IMR-90 (cell line): ENCODE results near the gene RBFOX2. TPM values are rescaled to one million over a fixed set of nuclear protein-coding genes. Genes with fewer than 3 reads are reported as not detected.

ENCODE experiments used
- ATAC-seq: fragments of 200-7000 bp; cut with Tn5 transposase; 2 replicates; pipeline ENCODE4 v1.9.1; 2020; ENCODE audit warnings: low read depth, mild to moderate bottlenecking, moderate library complexity
- BruUV-seq: library from RNA; stranded (reverse); fragments of 400-500 nt; replicated peaks from 2 replicates; lab custom pipeline; 2021; lab: Mats Ljungman, UMichigan
- CTCF ChIA-PET: fragments of 300-600 bp; formaldehyde crosslinking; extraction: SDS; loops from one replicate; lab custom pipeline; 2021; ENCODE audit warnings: antibody characterized with exemption; lab: Yijun Ruan, JAX
- POLR2A ChIA-PET: fragments of 300-600 bp; sonication (Branson Sonifier 250); formaldehyde crosslinking; loops from one replicate; lab custom pipeline; 2022; ENCODE audit warnings: antibody characterized with exemption; ENCODE audit not compliant: unreplicated experiment; lab: Charles Lee
- DNase-seq: peaks from one replicate; pipeline ENCODE4 v3.0.0; 2013
- H2AFZ ChIP-seq: replicated peaks from 2 replicates; pipeline ENCODE3; 2013; ENCODE audit warnings: low read length, mild to moderate bottlenecking; ENCODE audit not compliant: poor library complexity
- H2AK5ac ChIP-seq: 2 replicates; pipeline ENCODE4 v1.6.1; 2013; ENCODE audit warnings: low read depth, low read length, inconsistent platforms
- H2AK9ac ChIP-seq: replicated peaks from 2 replicates; pipeline ENCODE3; 2013; ENCODE audit warnings: mild to moderate bottlenecking, low read depth, low read length, moderate library complexity; ENCODE audit not compliant: poor library complexity
- H2BK120ac ChIP-seq: 2 replicates; pipeline ENCODE4 v1.6.1; 2013; ENCODE audit warnings: low read depth, low read length, inconsistent platforms
- H2BK15ac ChIP-seq: 3 replicates; pipeline ENCODE4 v1.6.1; 2013; ENCODE audit warnings: low read depth, low read length, inconsistent platforms
- H2BK20ac ChIP-seq: 2 replicates; pipeline ENCODE4 v1.6.1; 2013; ENCODE audit warnings: low read depth, mild to moderate bottlenecking, inconsistent platforms, low read length, moderate library complexity
- H2BK5ac ChIP-seq: 2 replicates; pipeline ENCODE4 v1.6.1; 2013; ENCODE audit warnings: mild to moderate bottlenecking, low read depth, low read length, inconsistent platforms; ENCODE audit not compliant: poor library complexity, severe bottlenecking
- H3K14ac ChIP-seq: replicated peaks from 2 replicates; pipeline ENCODE4 v1.6.1; 2013; ENCODE audit warnings: low read depth, low read length, inconsistent platforms
- H3K18ac ChIP-seq: 2 replicates; pipeline ENCODE4 v1.6.1; 2013; ENCODE audit warnings: low read depth, low read length, control low read depth
- H3K23ac ChIP-seq: 2 replicates; pipeline ENCODE4 v1.6.1; 2013; ENCODE audit warnings: low read depth, low read length, inconsistent platforms
- H3K27ac ChIP-seq: 2 replicates; pipeline ENCODE4 v1.5.1; 2013; ENCODE audit warnings: mild to moderate bottlenecking, control low read depth, low read length; ENCODE audit not compliant: insufficient read depth
- H3K27me3 ChIP-seq: 2 replicates; pipeline ENCODE4 v1.6.1; 2013; ENCODE audit warnings: low read length; ENCODE audit not compliant: control insufficient read depth, insufficient read depth
- H3K36me3 ChIP-seq: 2 replicates; pipeline ENCODE4 v1.6.1; 2013; ENCODE audit warnings: low read length, mixed read lengths; ENCODE audit not compliant: control insufficient read depth, insufficient read depth
- H3K4ac ChIP-seq: 2 replicates; pipeline ENCODE4 v1.6.1; 2013; ENCODE audit warnings: low read depth, low read length, inconsistent platforms
- H3K4me1 ChIP-seq: 2 replicates; pipeline ENCODE4 v1.6.1; 2013; ENCODE audit warnings: low read length, mixed read lengths; ENCODE audit not compliant: control insufficient read depth, insufficient read depth
- H3K4me2 ChIP-seq: 2 replicates; pipeline ENCODE4 v1.6.1; 2013; ENCODE audit warnings: low read depth, mild to moderate bottlenecking, control low read depth, low read length, moderate library complexity
- H3K4me3 ChIP-seq: 2 replicates; pipeline ENCODE4 v1.5.1; 2013; ENCODE audit warnings: low read depth, mild to moderate bottlenecking, control low read depth, low read length, moderate library complexity; ENCODE audit not compliant: insufficient read depth
- H3K56ac ChIP-seq: 2 replicates; pipeline ENCODE4 v1.6.1; 2013; ENCODE audit warnings: low read length, inconsistent platforms; ENCODE audit not compliant: insufficient read depth; ENCODE audit errors: extremely low read depth
- H3K79me1 ChIP-seq, 2 experiments: 2 replicates each; pipeline ENCODE4 v1.6.1; 2013; ENCODE audit warnings: low read length in 2 of 2, inconsistent platforms in 1 of 2, low read depth in 1 of 2
- H3K9ac ChIP-seq: 2 replicates; pipeline ENCODE4 v1.6.1; 2013; ENCODE audit warnings: low read depth, low read length, control low read depth
- H3K9me1 ChIP-seq: 2 replicates; pipeline ENCODE4 v1.6.1; 2013; ENCODE audit warnings: low read length, inconsistent platforms; ENCODE audit not compliant: insufficient read depth
- H3K9me3 ChIP-seq: 2 replicates; pipeline ENCODE4 v1.6.1; 2013; ENCODE audit warnings: low read length; ENCODE audit not compliant: control insufficient read depth, insufficient read depth
- H4K20me1 ChIP-seq: 2 replicates; pipeline ENCODE4 v1.6.1; 2013; ENCODE audit warnings: low read length, inconsistent platforms; ENCODE audit not compliant: insufficient read depth
- H4K5ac ChIP-seq: 2 replicates; pipeline ENCODE4 v1.6.1; 2013; ENCODE audit warnings: mild to moderate bottlenecking, low read depth, low read length, control low read depth
- H4K8ac ChIP-seq, 2 experiments: 2 replicates each; pipeline ENCODE4 v1.6.1; 2013; ENCODE audit warnings: low read depth in 2 of 2, low read length in 2 of 2, control low read depth in 1 of 2, inconsistent platforms in 1 of 2
- H4K91ac ChIP-seq: 2 replicates; pipeline ENCODE4 v1.6.1; 2013; ENCODE audit warnings: low read depth, low read length, inconsistent platforms; ENCODE audit not compliant: insufficient read depth
- CHD1 ChIP-seq: IDR thresholded peaks from 2 replicates; pipeline ENCODE4 v1.6.1; 2012; ENCODE audit warnings: low read depth, low read length, improper control_type of control experiment
- ELK1 ChIP-seq: fragments of 150-350 bp; IDR thresholded peaks from 2 replicates; pipeline ENCODE4 v1.6.1; 2016; ENCODE audit warnings: low read depth, mild to moderate bottlenecking, low read length, moderate library complexity, borderline replicate concordance
- FOS ChIP-seq: fragments of 150-350 bp; IDR thresholded peaks from 2 replicates; pipeline ENCODE4 v1.6.1; 2016; ENCODE audit warnings: low read depth, low read length
- MAFK ChIP-seq: IDR thresholded peaks from 2 replicates; pipeline ENCODE4 v1.6.1; 2012; ENCODE audit warnings: low read depth, low read length, improper control_type of control experiment
- MAZ ChIP-seq: IDR thresholded peaks from 2 replicates; pipeline ENCODE4 v1.6.1; 2012; ENCODE audit warnings: low read depth, mild to moderate bottlenecking, low read length, improper control_type of control experiment, moderate library complexity, borderline replicate concordance
- MXI1 ChIP-seq: IDR thresholded peaks from 2 replicates; pipeline ENCODE4 v1.6.1; 2012; ENCODE audit warnings: low read depth, mild to moderate bottlenecking, low read length, moderate library complexity, borderline replicate concordance
- NFE2L2 ChIP-seq: fragments of 150-350 bp; IDR thresholded peaks from 2 replicates; pipeline ENCODE4 v1.6.1; 2016; ENCODE audit warnings: low read depth, mild to moderate bottlenecking, low read length
- POLR2A ChIP-seq: IDR thresholded peaks from 2 replicates; pipeline ENCODE4 v1.6.1; 2012; ENCODE audit warnings: mild to moderate bottlenecking, low read depth, low read length
- RAD21 ChIP-seq: IDR thresholded peaks from 2 replicates; pipeline ENCODE4 v1.6.1; 2012; ENCODE audit warnings: low read length, improper control_type of control experiment
- RCOR1 ChIP-seq: IDR thresholded peaks from 2 replicates; pipeline ENCODE4 v1.6.1; 2012; ENCODE audit warnings: mild to moderate bottlenecking, low read length, improper control_type of control experiment; ENCODE audit not compliant: insufficient replicate concordance
- RFX5 ChIP-seq: IDR thresholded peaks from 2 replicates; pipeline ENCODE4 v1.8.0; 2012; ENCODE audit warnings: low read depth, mild to moderate bottlenecking, low read length, moderate library complexity
- USF2 ChIP-seq: fragments of 150-350 bp; IDR thresholded peaks from 2 replicates; pipeline ENCODE4 v1.6.1; 2017; ENCODE audit warnings: mild to moderate bottlenecking, antibody characterized with exemption, low read length, low read depth
- WGBS, 2 experiments: methylation state at CpG; one replicate each; pipeline versions ENCODE4 v1.1.5 to v1.1.7; 2013; ENCODE audit warnings: missing lambda C conversion rate in 2 of 2; ENCODE audit not compliant: insufficient read length in 1 of 2; ENCODE audit errors: extremely low coverage in 2 of 2; 5-methylcytosine and 5-hydroxymethylcytosine counted together
- dilution Hi-C: fragments of 300-500 bp; cut with HindIII; formaldehyde crosslinking; loops from one replicate; pipeline ENCODE4 v1.14.3; 2018; ENCODE audit warnings: low sequenced_read_pairs; ENCODE audit not compliant: unreplicated experiment
- in situ Hi-C: fragments of 300-500 bp; cut with MboI; formaldehyde crosslinking; loops from 3 replicates; pipeline ENCODE4 v1.14.3; 2019; ENCODE audit warnings: low sequenced_read_pairs, inconsistent platforms, mixed read lengths
- intact Hi-C: fragments of 100-400 bp; cut with micrococcal nuclease; formaldehyde crosslinking; loops from 2 replicates; pipeline ENCODE4 v1.10.0; 2022
- polyA plus RNA-seq, 3 experiments: library from polyadenylated mRNA; depleted of rRNA; stranded (reverse); fragments of >200 nt; gene quantifications; 2 replicates each; pipeline ENCODE4 v1.2.3, GENCODE V29; 2012; ENCODE audit warnings: low replicate concordance in 1 of 3
- total RNA-seq: library from RNA; depleted of rRNA; stranded (reverse); fragments of >200 nt; gene quantifications from 2 replicates; pipeline ENCODE4 v1.2.3, GENCODE V29; 2012

RBFOX2 gene
- total and polyA plus RNA-seq, 2 of the 4 experiments (the other 2 are of a cell fraction) = 146 to 178 TPM

GRCh38 chr22:35842519-35842913, 186.1 kb downstream of the RBFOX2 start:
- Histone ChIP-seq H2BK120ac (no peak overlapping the region), H3K56ac (no peak overlapping the region), H2AK5ac (no peak overlapping the region), H4K91ac (no peak overlapping the region), H4K5ac (no peak overlapping the region), H2BK15ac (no peak overlapping the region), H3K27me3 (no peaks in the 10 kb centered on the region), H2BK20ac (no peak overlapping the region), H3K4me1 (peaks cover 5% of the 10 kb centered on the region), H3K79me1 (peaks cover 17 to 51% of the 10 kb centered on the region in 2 experiments; a peak in 3 of 4 replicates), H3K4me2 (no peak overlapping the region), H3K36me3 (no peaks in the 10 kb centered on the region), H3K18ac (no peak overlapping the region), H4K8ac (no peak overlapping the region), H3K23ac (no peak overlapping the region), H4K20me1 (peaks cover 24% of the 10 kb centered on the region; the same call in 1 of the 2 replicates), H3K14ac (no peak overlapping the region), H2AFZ (no peak overlapping the region), H3K9ac (no peak overlapping the region), H2BK5ac (no peak overlapping the region), H3K9me1 (peaks cover 4% of the 10 kb centered on the region; the same call in 1 of the 2 replicates), H3K27ac (no peak overlapping the region), H3K9me3 (no peaks in the 10 kb centered on the region), H3K4me3 (no peak overlapping the region), H3K4ac (no peak overlapping the region), H2AK9ac (no peak overlapping the region)
- dilution Hi-C loops = no loop called here
- ChIA-PET POLR2A (no interaction called here), CTCF (interaction anchor here (0.6 kb wide), 1 partner anchor 157 kb away, joined by 3 read pairs; no protein-coding TSS in a partner anchor)
- no peak for ATAC-seq
- no peak for DNase-seq
- no TSS peak for BruUV-seq
- in situ Hi-C loops = no loop called here
- TF ChIP-seq NFE2L2 = no peak
- no peak for TF ChIP-seq RFX5
- TF ChIP-seq POLR2A = no peak
- TF ChIP-seq ELK1 = no peak
- no peak for TF ChIP-seq MXI1
- no peak for TF ChIP-seq CHD1
- no peak for TF ChIP-seq RCOR1
- TF ChIP-seq FOS = no peak
- TF ChIP-seq MAFK = no peak
- no peak for TF ChIP-seq USF2
- no peak for TF ChIP-seq RAD21
- TF ChIP-seq MAZ = no peak
- intact Hi-C loops = no loop called here
- WGBS, 2 experiments = no CpG with 5 or more reads among the region's 1 CpG
